CD4-positive, alpha-beta T cell treated with Interleukin-21 for 1 hour (primary cell): ENCODE data around the gene RABL2A.
"Not testable (repeated sequence)": the region's sequence is repeated elsewhere in the genome, so short reads cannot be mapped to it uniquely, and the experiment has no call there.

Experiments
- DNase-seq: peaks from one replicate; pipeline ENCODE4 v3.0.0-alpha.2; 2020

RABL2A gene

GRCh38 chr2:113690871-113691270, 63.8 kb downstream of the RABL2A start:
- not testable (repeated sequence) for DNase-seq
